ENCODE results near the gene MED15.

DNA sequence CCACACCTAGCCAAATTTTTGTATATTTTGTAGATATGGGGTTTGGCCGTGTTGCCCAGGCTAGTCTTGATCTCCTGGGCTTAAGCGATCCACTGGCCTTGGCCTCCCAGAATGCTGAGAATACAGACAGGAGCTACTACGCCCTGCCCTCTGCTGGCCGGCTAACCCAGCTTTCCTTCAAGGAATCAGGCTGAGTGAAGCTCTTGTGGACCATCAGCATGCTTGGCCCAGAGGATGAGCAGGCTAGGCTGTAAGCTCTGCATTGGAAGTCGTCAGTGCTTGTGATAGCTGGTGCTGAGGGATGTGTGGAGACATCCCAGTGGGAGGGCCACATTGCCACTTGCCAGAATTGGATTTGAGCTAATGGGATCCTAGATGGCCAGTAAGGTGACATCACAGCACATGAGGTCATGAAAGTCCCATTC is 60.6 kb downstream of the MED15 start:
- TF ChIP-seq, protein P1, sequence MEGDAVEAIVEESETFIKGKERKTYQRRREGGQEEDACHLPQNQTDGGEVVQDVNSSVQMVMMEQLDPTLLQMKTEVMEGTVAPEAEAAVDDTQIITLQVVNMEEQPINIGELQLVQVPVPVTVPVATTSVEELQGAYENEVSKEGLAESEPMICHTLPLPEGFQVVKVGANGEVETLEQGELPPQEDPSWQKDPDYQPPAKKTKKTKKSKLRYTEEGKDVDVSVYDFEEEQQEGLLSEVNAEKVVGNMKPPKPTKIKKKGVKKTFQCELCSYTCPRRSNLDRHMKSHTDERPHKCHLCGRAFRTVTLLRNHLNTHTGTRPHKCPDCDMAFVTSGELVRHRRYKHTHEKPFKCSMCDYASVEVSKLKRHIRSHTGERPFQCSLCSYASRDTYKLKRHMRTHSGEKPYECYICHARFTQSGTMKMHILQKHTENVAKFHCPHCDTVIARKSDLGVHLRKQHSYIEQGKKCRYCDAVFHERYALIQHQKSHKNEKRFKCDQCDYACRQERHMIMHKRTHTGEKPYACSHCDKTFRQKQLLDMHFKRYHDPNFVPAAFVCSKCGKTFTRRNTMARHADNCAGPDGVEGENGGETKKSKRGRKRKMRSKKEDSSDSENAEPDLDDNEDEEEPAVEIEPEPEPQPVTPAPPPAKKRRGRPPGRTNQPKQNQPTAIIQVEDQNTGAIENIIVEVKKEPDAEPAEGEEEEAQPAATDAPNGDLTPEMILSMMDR (conservative IDR thresholded peaks at IDR 0.05; ENCODE audit: low read depth, low read length) = peak; percentile 49
- TF ChIP-seq CEBPB (IDR thresholded peaks at IDR 0.05; ENCODE audit: low read depth, low read length) (no peak), CHD1 (IDR thresholded peaks at IDR 0.05; ENCODE audit: low read depth, low read length) (no peak)

Data from IMR-90 (cell line).